Effector CD8-positive, alpha-beta T cell (primary cell): ENCODE measurements around the gene CENPM.
A peak's percentile ranks its signal among the peaks of the same experiment; 100 is the strongest.

Source experiments
- DNase-seq: peaks from one replicate; lab custom pipeline; 2025; lab: John Stamatoyannopoulos, UW
- total RNA-seq, 4 experiments: gene quantifications; one replicate each; lab custom pipeline; 2026; lab: John Stamatoyannopoulos, UW

Gene CENPM
- 2.0 to 5.4 (median 3.3) reads per million in 4 experiments for total RNA-seq

- DNase-seq: peak; percentile 72
These were observed at the start of gene CENPM for GRCh38 chr22:41946629-41947423. TSS of gene CENPM (minus strand) at chr22:41947152. CDS start at chr22:41947076, 76 bp downstream.

- DNase-seq: no peak
These were observed 48.3 kb upstream of the CENPM start for GRCh38 chr22:41995211-41995610.

GRCh38 chr22:41992496-41992895, 45.5 kb upstream of the CENPM start:
- no peak for DNase-seq

GRCh38 chr22:41991111-41991510, 44.2 kb upstream of the CENPM start:
- no peak for DNase-seq

GRCh38 chr22:41989246-41989645, 42.3 kb upstream of the CENPM start:
- no peak for DNase-seq

- DNase-seq: no peak
These were observed 40.3 kb upstream of the CENPM start for GRCh38 chr22:41987276-41987675.

GRCh38 chr22:41983513-41984405, 36.8 kb upstream of the CENPM start:
- DNase-seq: no peak

- DNase-seq: no peak
These were observed 35.9 kb upstream of the CENPM start for GRCh38 chr22:41982865-41983264.

- DNase-seq: no peak
These were observed 32.7 kb upstream of the CENPM start for GRCh38 chr22:41979423-41980250.

- DNase-seq: no peak
These were observed 31.8 kb upstream of the CENPM start for GRCh38 chr22:41978732-41979131.

GRCh38 chr22:41976961-41977566, 30.1 kb upstream of the CENPM start:
- DNase-seq: no peak

- DNase-seq: no peak
These were observed 29.3 kb upstream of the CENPM start for GRCh38 chr22:41976070-41976901.

GRCh38 chr22:41975299-41976069, 28.5 kb upstream of the CENPM start:
- no peak for DNase-seq

- DNase-seq: no peak
These were observed 27.8 kb upstream of the CENPM start for GRCh38 chr22:41974691-41975290.

- no peak for DNase-seq
These were observed 24.5 kb upstream of the CENPM start for GRCh38 chr22:41971431-41971830.

GRCh38 chr22:41970601-41971000, 23.6 kb upstream of the CENPM start:
- DNase-seq: no peak

- DNase-seq: no peak
These were observed 22.2 kb upstream of the CENPM start, which contains the start of gene SEPTIN3 for GRCh38 chr22:41969110-41969646. TSS of gene SEPTIN3 (plus strand) at chr22:41969443. CDS start at chr22:41971493, 2,050 bp downstream.

GRCh38 chr22:41968601-41969000, 21.6 kb upstream of the CENPM start:
- no peak for DNase-seq
